MG63 (cell line): ENCODE measurements around the gene FHIT. TPM values are rescaled to one million over a fixed set of nuclear protein-coding genes. Genes with fewer than 3 reads are reported as not detected.

Source experiments
- DNase-seq: peaks from one replicate; pipeline ENCODE4 v3.0.0-alpha.2; 2020
- H3K27me3 ChIP-seq: fragments of 250-450 bp; sonication (Bioruptor Pico); 2 replicates; pipeline ENCODE4 v1.5.1; 2020; ENCODE audit warnings: mild to moderate bottlenecking, moderate library complexity
- H3K36me3 ChIP-seq: fragments of 250-450 bp; sonication (Bioruptor Pico); 2 replicates; pipeline ENCODE4 v1.5.1; 2020; ENCODE audit warnings: mild to moderate bottlenecking, moderate library complexity
- H3K4me3 ChIP-seq: fragments of 250-450 bp; sonication (Bioruptor Pico); 2 replicates; pipeline ENCODE4 v1.5.1; 2020; ENCODE audit warnings: mild to moderate bottlenecking, moderate library complexity
- H3K9me3 ChIP-seq: fragments of 250-450 bp; sonication (Bioruptor Pico); 2 replicates; pipeline ENCODE4 v1.5.1; 2020; ENCODE audit warnings: mild to moderate bottlenecking, moderate library complexity
- total RNA-seq: library from RNA; depleted of rRNA; stranded (reverse); fragments of >200 nt; shearing (Covaris generic); gene quantifications from 2 replicates; pipeline ENCODE4 v1.2.3, GENCODE V29; 2014; ENCODE audit warnings: low replicate concordance

FHIT gene
- total RNA-seq, 1 experiment from 2014 or later: 1.7 TPM

GRCh38 chr3:60972599-60972998, 278.7 kb downstream of the FHIT start:
- H3K4me3 ChIP-seq: no peak overlapping the region
- 0 out of 2 replicates have a peak, but pooled peaks cover 3% of the 10 kb centered on the region for H3K9me3 ChIP-seq
- DNase-seq: no peak
- no peaks in the 10 kb centered on the region for H3K27me3 ChIP-seq
- H3K36me3 ChIP-seq: no peaks in the 10 kb centered on the region

GRCh38 chr3:60970850-60971249, 280.4 kb downstream of the FHIT start:
- H3K4me3 ChIP-seq: no peak overlapping the region
- DNase-seq: no peak
- H3K36me3 ChIP-seq: no peaks in the 10 kb centered on the region
- H3K9me3 ChIP-seq: 0 out of 2 replicates have a peak, but pooled peaks cover 3% of the 10 kb centered on the region
- no peaks in the 10 kb centered on the region for H3K27me3 ChIP-seq

- DNase-seq: no peak
- Histone ChIP-seq H3K4me3 (no peak overlapping the region), H3K36me3 (no peaks in the 10 kb centered on the region), H3K9me3 (no peaks in the 10 kb centered on the region), H3K27me3 (no peaks in the 10 kb centered on the region)
These were observed 284.1 kb downstream of the FHIT start for GRCh38 chr3:60967141-60967540.

GRCh38 chr3:60957541-60957940, 293.7 kb downstream of the FHIT start:
- DNase-seq: no peak
- no peak overlapping the region for H3K4me3 ChIP-seq

GRCh38 chr3:60956729-60957128, 294.5 kb downstream of the FHIT start:
- no peak for DNase-seq
- no peak overlapping the region for H3K4me3 ChIP-seq
- no peaks in the 10 kb centered on the region for H3K9me3 ChIP-seq
- H3K27me3 ChIP-seq: no peaks in the 10 kb centered on the region
- no peaks in the 10 kb centered on the region for H3K36me3 ChIP-seq

More at GRCh38 chr3:60957541-60957940, 293.7 kb downstream of the FHIT start:
- Histone ChIP-seq H3K9me3 (no peaks in the 10 kb centered on the region), H3K27me3 (no peaks in the 10 kb centered on the region), H3K36me3 (no peaks in the 10 kb centered on the region)

GRCh38 chr3:60955034-60955433, 296.2 kb downstream of the FHIT start:
- H3K4me3 ChIP-seq: no peak overlapping the region
- no peaks in the 10 kb centered on the region for H3K27me3 ChIP-seq
- DNase-seq: no peak
- no peaks in the 10 kb centered on the region for H3K9me3 ChIP-seq
- H3K36me3 ChIP-seq: no peaks in the 10 kb centered on the region

- no peak for DNase-seq
- no peaks in the 10 kb centered on the region for H3K9me3 ChIP-seq
These were observed 297.2 kb downstream of the FHIT start for GRCh38 chr3:60954048-60954447.

GRCh38 chr3:60953351-60953750, 297.9 kb downstream of the FHIT start:
- no peak overlapping the region for H3K4me3 ChIP-seq
- peak; percentile 53 for DNase-seq

More at GRCh38 chr3:60954048-60954447, 297.2 kb downstream of the FHIT start:
- Histone ChIP-seq H3K27me3 (no peaks in the 10 kb centered on the region), H3K36me3 (no peaks in the 10 kb centered on the region), H3K4me3 (no peak overlapping the region)

GRCh38 chr3:60952055-60952454, 299.2 kb downstream of the FHIT start:
- H3K27me3 ChIP-seq: no peaks in the 10 kb centered on the region
- H3K36me3 ChIP-seq: no peaks in the 10 kb centered on the region
- no peaks in the 10 kb centered on the region for H3K9me3 ChIP-seq
- no peak overlapping the region for H3K4me3 ChIP-seq
- DNase-seq: no peak

More at GRCh38 chr3:60953351-60953750, 297.9 kb downstream of the FHIT start:
- Histone ChIP-seq H3K36me3 (no peaks in the 10 kb centered on the region), H3K9me3 (no peaks in the 10 kb centered on the region), H3K27me3 (no peaks in the 10 kb centered on the region)

- no peaks in the 10 kb centered on the region for H3K27me3 ChIP-seq
- no peak for DNase-seq
- H3K36me3 ChIP-seq: no peaks in the 10 kb centered on the region
- no peaks in the 10 kb centered on the region for H3K9me3 ChIP-seq
- no peak overlapping the region for H3K4me3 ChIP-seq
These were observed 302.1 kb downstream of the FHIT start for GRCh38 chr3:60949146-60949545.

- Histone ChIP-seq H3K36me3 (no peaks in the 10 kb centered on the region), H3K4me3 (no peak overlapping the region)
- no peak for DNase-seq
These were observed 302.8 kb downstream of the FHIT start for GRCh38 chr3:60948488-60948887.

GRCh38 chr3:60935709-60936108, 315.5 kb downstream of the FHIT start:
- no peaks in the 10 kb centered on the region for H3K9me3 ChIP-seq
- no peaks in the 10 kb centered on the region for H3K27me3 ChIP-seq
- no peaks in the 10 kb centered on the region for H3K36me3 ChIP-seq
- no peak overlapping the region for H3K4me3 ChIP-seq
- peak; percentile 35 for DNase-seq

More at GRCh38 chr3:60948488-60948887, 302.8 kb downstream of the FHIT start:
- H3K9me3 ChIP-seq: no peaks in the 10 kb centered on the region
- H3K27me3 ChIP-seq: no peaks in the 10 kb centered on the region

GRCh38 chr3:60933824-60934223, 317.4 kb downstream of the FHIT start:
- Histone ChIP-seq H3K36me3 (no peaks in the 10 kb centered on the region), H3K9me3 (no peaks in the 10 kb centered on the region), H3K4me3 (no peak overlapping the region), H3K27me3 (no peaks in the 10 kb centered on the region)
- DNase-seq: no peak

- Histone ChIP-seq H3K36me3 (no peaks in the 10 kb centered on the region), H3K9me3 (no peaks in the 10 kb centered on the region), H3K4me3 (no peak overlapping the region), H3K27me3 (no peaks in the 10 kb centered on the region)
- no peak for DNase-seq
These were observed 318.6 kb downstream of the FHIT start for GRCh38 chr3:60932643-60933042.

- no peaks in the 10 kb centered on the region for H3K27me3 ChIP-seq
- no peak overlapping the region for H3K4me3 ChIP-seq
- no peaks in the 10 kb centered on the region for H3K9me3 ChIP-seq
- no peak for DNase-seq
- no peaks in the 10 kb centered on the region for H3K36me3 ChIP-seq
These were observed 319.1 kb downstream of the FHIT start for GRCh38 chr3:60932170-60932569.

- H3K27me3 ChIP-seq: no peaks in the 10 kb centered on the region
- DNase-seq: no peak
- no peaks in the 10 kb centered on the region for H3K36me3 ChIP-seq
- H3K4me3 ChIP-seq: no peak overlapping the region
- H3K9me3 ChIP-seq: no peaks in the 10 kb centered on the region
These were observed 319.8 kb downstream of the FHIT start for GRCh38 chr3:60931452-60931851.

- Histone ChIP-seq H3K36me3 (no peaks in the 10 kb centered on the region), H3K4me3 (no peak overlapping the region), H3K27me3 (no peaks in the 10 kb centered on the region), H3K9me3 (no peaks in the 10 kb centered on the region)
- no peak for DNase-seq
These were observed 330.7 kb downstream of the FHIT start for GRCh38 chr3:60920519-60920918.

GRCh38 chr3:60919296-60919695, 332.0 kb downstream of the FHIT start:
- Histone ChIP-seq H3K27me3 (no peaks in the 10 kb centered on the region), H3K36me3 (no peaks in the 10 kb centered on the region), H3K4me3 (no peak overlapping the region), H3K9me3 (no peaks in the 10 kb centered on the region)
- no peak for DNase-seq

- Histone ChIP-seq H3K4me3 (no peak overlapping the region), H3K9me3 (no peaks in the 10 kb centered on the region), H3K27me3 (no peaks in the 10 kb centered on the region), H3K36me3 (no peaks in the 10 kb centered on the region)
- no peak for DNase-seq
These were observed 334.1 kb downstream of the FHIT start for GRCh38 chr3:60917141-60917540.
